Measurements from ENCODE around the gene NPR1.

The NPR1 gene

GRCh38 chr1:153658400-153659174, 19.9 kb upstream of the NPR1 start, which contains the start of gene SNAPIN:
Gene SNAPIN (plus strand): TSS chr1:153658703. CDS start chr1:153658744, 41 bp downstream.
- TF ChIP-seq CTCF (IDR thresholded peaks at IDR 0.05; ENCODE audit: low read depth, low read length) (no peak), MYC (IDR thresholded peaks at IDR 0.05; ENCODE audit: low read depth, low read length) (no peak), POLR2A (IDR thresholded peaks at IDR 0.05; ENCODE audit: extremely low read depth, insufficient read length) (peak; percentile 64)
- TF ChIP-seq, protein P1, sequence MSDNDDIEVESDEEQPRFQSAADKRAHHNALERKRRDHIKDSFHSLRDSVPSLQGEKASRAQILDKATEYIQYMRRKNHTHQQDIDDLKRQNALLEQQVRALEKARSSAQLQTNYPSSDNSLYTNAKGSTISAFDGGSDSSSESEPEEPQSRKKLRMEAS (IDR thresholded peaks at IDR 0.05; ENCODE audit: low read depth, low read length) = peak; percentile 42; the same call in 1 of the 2 replicates
- DNase-seq (ENCODE audit: low read depth) = peak; percentile 92
- H3K4me3 ChIP-seq (ENCODE audit: low read depth, low read length) = peak within 1 kb of the TSS; percentile 92

DNA sequence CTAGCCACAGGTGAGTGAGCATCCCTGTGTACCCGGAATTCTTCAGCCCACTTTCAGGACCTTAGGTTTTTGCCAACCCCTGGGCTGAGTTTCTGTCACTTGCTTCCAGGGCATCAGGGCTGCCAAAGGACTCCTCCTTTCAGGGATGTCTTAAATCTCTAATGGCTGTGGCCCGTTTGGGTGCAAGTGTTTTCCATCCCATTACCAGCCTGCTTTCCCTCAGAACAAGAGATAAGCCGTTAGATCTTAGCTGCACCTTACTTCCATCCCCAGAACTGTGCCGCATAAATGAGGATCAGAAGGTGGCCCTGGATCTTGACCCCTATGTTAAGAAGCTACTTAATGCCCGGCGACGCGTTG, 19.3 kb upstream of the NPR1 start:
- DNase-seq (ENCODE audit: low read depth) = no peak
- TF ChIP-seq POLR2A (IDR thresholded peaks at IDR 0.05; ENCODE audit: extremely low read depth, insufficient read length) = no peak
- no peak for TF ChIP-seq CTCF (IDR thresholded peaks at IDR 0.05; ENCODE audit: low read depth, low read length)
- TF ChIP-seq, protein P1 (IDR thresholded peaks at IDR 0.05; ENCODE audit: low read depth, low read length) = no peak
- TF ChIP-seq MYC (IDR thresholded peaks at IDR 0.05; ENCODE audit: low read depth, low read length) = no peak
- peak overlapping the region; percentile 92 for H3K4me3 ChIP-seq (ENCODE audit: low read depth, low read length)

- H3K4me3 ChIP-seq (ENCODE audit: low read depth, low read length) = peak overlapping the region; percentile 92
- no peak for TF ChIP-seq CTCF (IDR thresholded peaks at IDR 0.05; ENCODE audit: low read depth, low read length)
- no peak for TF ChIP-seq MYC (IDR thresholded peaks at IDR 0.05; ENCODE audit: low read depth, low read length)
- TF ChIP-seq, protein P1 (IDR thresholded peaks at IDR 0.05; ENCODE audit: low read depth, low read length) = no peak
- no peak for TF ChIP-seq POLR2A (IDR thresholded peaks at IDR 0.05; ENCODE audit: extremely low read depth, insufficient read length)
- no peak for DNase-seq (ENCODE audit: low read depth)
Observed at GRCh38 chr1:153659656-153660055, 18.8 kb upstream of the NPR1 start.

- TF ChIP-seq CTCF (IDR thresholded peaks at IDR 0.05; ENCODE audit: low read depth, low read length) = no peak
- TF ChIP-seq MYC (IDR thresholded peaks at IDR 0.05; ENCODE audit: low read depth, low read length) = no peak
- TF ChIP-seq, protein P1 (IDR thresholded peaks at IDR 0.05; ENCODE audit: low read depth, low read length) = no peak
- TF ChIP-seq POLR2A (IDR thresholded peaks at IDR 0.05; ENCODE audit: extremely low read depth, insufficient read length) = no peak
- DNase-seq (ENCODE audit: low read depth) = peak; percentile 34
- H3K4me3 ChIP-seq (ENCODE audit: low read depth, low read length) = no peak overlapping the region
Observed at GRCh38 chr1:153661111-153661708, 17.3 kb upstream of the NPR1 start.

GRCh38 chr1:153662269-153662668, 16.2 kb upstream of the NPR1 start:
- no peak overlapping the region for H3K4me3 ChIP-seq (ENCODE audit: low read depth, low read length)
- TF ChIP-seq MYC (IDR thresholded peaks at IDR 0.05; ENCODE audit: low read depth, low read length) = no peak
- TF ChIP-seq, protein P1 (IDR thresholded peaks at IDR 0.05; ENCODE audit: low read depth, low read length) = no peak
- TF ChIP-seq POLR2A (IDR thresholded peaks at IDR 0.05; ENCODE audit: extremely low read depth, insufficient read length) = no peak
- TF ChIP-seq CTCF (IDR thresholded peaks at IDR 0.05; ENCODE audit: low read depth, low read length) = no peak
- DNase-seq (ENCODE audit: low read depth) = no peak

All from NB4 (cell line).